ENCODE measurements around the gene GSG1L2.

GSG1L2 gene

DNA sequence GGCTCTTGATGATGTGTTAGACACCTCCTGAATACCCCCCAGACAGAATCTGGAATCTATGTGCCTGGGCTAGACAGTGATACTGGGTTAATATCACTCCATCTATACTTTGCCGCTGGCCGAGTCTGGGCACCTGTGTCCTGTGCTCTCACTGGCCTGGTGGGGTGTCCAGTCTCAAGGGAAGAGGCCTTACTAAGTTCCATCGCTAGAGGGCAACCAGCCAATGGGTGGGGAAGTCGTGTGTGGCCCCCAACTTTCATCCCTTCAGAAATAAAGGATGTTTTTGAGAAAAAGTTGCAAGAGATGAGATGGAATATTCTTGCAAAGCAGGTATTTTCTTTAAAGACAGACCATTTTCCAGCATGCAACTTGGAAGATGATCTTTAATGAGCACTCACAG, 2.2 kb upstream of the GSG1L2 start:
- no peaks in the 10 kb centered on the region for H3K4me1 ChIP-seq (ENCODE audit: control insufficient read depth, insufficient read depth, low read length)
- no peak overlapping the region for H3K4me2 ChIP-seq (ENCODE audit: low read length)
- no peak overlapping the region for H3K9ac ChIP-seq (ENCODE audit: low read depth, low read length)
- no peaks in the 10 kb centered on the region for H3K27me3 ChIP-seq (ENCODE audit: control insufficient read depth, insufficient read depth, low read length)
- H3K36me3 ChIP-seq (ENCODE audit: insufficient read depth, low read length): no peaks in the 10 kb centered on the region
- no peaks in the 10 kb centered on the region for H3K9me3 ChIP-seq (replicated peaks; ENCODE audit: low read length)
- no peak overlapping the region for H3K4me3 ChIP-seq (ENCODE audit: low read length)

DNA sequence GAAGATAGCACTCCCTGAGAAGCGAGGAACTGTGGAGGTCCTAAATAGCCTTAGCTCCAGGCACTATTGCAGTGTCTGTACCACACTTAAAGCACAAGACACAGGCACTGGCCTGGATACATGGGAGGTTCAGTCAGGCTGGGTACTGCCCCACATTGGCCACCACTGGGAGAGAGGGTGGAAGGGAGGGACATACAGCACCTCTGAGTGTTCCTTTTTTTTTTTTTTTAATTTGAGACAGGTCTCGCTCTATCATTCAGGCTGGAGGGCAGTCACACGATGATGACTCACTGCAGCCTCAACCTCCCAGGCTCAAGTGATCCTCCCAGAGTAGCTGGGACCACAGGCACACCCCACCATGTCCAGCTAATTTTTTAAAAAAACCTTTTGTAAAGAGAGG, 1.4 kb downstream of the GSG1L2 start:
- Histone ChIP-seq H3K9ac (ENCODE audit: low read depth, low read length) (no peak overlapping the region), H3K27me3 (ENCODE audit: control insufficient read depth, insufficient read depth, low read length) (no peaks in the 10 kb centered on the region), H3K4me1 (ENCODE audit: control insufficient read depth, insufficient read depth, low read length) (no peaks in the 10 kb centered on the region), H3K4me2 (ENCODE audit: low read length) (no peak overlapping the region), H3K4me3 (ENCODE audit: low read length) (no peak overlapping the region), H3K9me3 (replicated peaks; ENCODE audit: low read length) (no peaks in the 10 kb centered on the region), H3K36me3 (ENCODE audit: insufficient read depth, low read length) (no peaks in the 10 kb centered on the region)

DNA sequence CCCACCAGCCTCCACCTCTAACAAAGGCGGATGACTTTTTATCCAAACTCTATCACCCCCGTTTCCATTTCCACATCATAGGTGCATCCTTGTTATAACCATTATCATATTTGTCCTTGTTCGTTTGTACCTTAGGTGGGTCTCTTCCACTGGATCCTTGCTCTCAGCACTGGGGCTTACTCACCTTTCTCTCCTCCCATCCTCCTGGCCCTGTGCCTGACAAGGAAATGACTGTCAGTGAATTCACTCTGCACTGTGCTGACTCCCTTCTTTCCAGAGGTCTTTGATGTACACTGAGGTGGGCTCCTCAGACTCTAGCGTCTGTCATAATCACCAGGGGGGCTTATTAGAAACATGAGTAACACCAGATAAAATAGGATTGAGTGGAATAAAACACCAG, 3.1 kb downstream of the GSG1L2 start:
- H3K4me2 ChIP-seq (ENCODE audit: low read length): no peak overlapping the region
- no peak overlapping the region for H3K4me3 ChIP-seq (ENCODE audit: low read length)
- H3K9ac ChIP-seq (ENCODE audit: low read depth, low read length): no peak overlapping the region
- H3K36me3 ChIP-seq (ENCODE audit: insufficient read depth, low read length): no peaks in the 10 kb centered on the region
- H3K9me3 ChIP-seq (replicated peaks; ENCODE audit: low read length): no peaks in the 10 kb centered on the region
- no peaks in the 10 kb centered on the region for H3K27me3 ChIP-seq (ENCODE audit: control insufficient read depth, insufficient read depth, low read length)
- no peaks in the 10 kb centered on the region for H3K4me1 ChIP-seq (ENCODE audit: control insufficient read depth, insufficient read depth, low read length)

DNA sequence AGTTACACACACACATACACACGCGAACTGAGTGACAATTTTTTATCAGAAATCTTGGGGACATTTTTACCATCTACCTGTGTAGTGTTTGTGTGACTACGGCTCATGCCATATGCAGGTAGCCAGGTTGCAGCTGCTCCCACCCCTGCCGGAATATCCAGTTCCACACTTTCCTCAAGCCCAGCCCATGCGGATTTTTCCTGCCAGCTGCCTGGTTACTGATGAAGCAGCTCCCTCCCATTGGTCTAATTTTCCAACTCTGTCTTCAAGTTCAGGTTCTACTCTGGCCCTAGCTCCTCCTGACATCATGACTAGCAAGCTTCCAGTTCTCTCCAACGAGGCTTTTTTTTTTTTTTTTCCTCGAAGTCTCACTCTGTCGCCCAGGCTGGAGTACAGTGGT, 4.8 kb downstream of the GSG1L2 start:
- Histone ChIP-seq H3K4me2 (ENCODE audit: low read length) (no peak overlapping the region), H3K4me3 (ENCODE audit: low read length) (no peak overlapping the region), H3K9ac (ENCODE audit: low read depth, low read length) (no peak overlapping the region), H3K27me3 (ENCODE audit: control insufficient read depth, insufficient read depth, low read length) (no peaks in the 10 kb centered on the region), H3K4me1 (ENCODE audit: control insufficient read depth, insufficient read depth, low read length) (no peaks in the 10 kb centered on the region), H3K9me3 (replicated peaks; ENCODE audit: low read length) (no peaks in the 10 kb centered on the region), H3K36me3 (ENCODE audit: insufficient read depth, low read length) (no peaks in the 10 kb centered on the region)

DNA sequence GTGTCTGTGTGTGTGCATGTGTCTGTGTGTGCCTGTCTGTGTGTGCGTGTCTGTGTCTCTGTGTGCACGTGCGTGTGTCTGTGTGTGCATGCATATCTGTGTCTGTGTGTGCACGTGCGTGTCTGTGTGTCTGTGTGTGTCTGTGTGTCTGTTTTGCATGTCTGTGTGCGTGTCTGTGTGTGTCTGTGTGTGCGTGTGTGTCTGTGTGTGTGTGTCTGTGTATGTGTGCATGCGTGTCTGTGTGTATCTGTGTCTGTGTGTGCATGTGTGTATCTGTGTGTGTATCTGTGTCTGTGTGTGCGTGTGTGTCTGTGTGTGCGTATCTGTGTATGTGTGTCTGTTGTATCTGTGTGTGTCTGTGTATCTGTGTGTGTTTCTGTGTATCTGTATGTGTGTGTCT, 5.4 kb downstream of the GSG1L2 start:
- Histone ChIP-seq H3K4me2 (ENCODE audit: low read length) (no peak overlapping the region), H3K27me3 (ENCODE audit: control insufficient read depth, insufficient read depth, low read length) (no peaks in the 10 kb centered on the region)

DNA sequence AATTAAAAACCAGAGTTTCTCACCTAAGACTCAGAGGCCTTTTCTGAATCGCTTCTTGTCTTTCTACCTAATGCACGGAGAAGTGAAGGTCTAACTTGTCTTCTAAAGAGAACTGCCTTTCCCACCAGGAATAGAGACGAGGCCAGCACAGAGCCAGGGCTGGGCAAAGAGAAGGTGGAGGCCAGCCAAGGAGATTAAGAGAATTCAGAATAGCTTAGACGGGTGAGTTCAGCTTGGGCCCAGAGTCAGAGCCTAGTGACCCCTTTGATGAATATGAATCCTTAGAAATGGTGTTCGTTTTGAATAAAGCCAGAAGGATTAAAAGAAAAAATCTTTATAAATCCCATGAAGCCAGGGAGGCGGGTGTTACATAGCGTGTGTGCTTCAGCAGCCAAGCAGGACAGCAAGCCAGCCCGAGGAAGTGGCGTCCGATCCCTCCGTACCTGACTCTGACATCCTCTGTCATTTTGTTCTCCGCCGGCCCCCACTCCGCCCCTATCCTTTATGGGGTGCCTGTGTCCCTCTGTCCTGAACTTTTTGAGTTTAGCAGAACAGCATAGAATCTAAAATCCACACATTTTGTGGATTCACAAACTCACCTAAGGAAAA, 7.4 kb downstream of the GSG1L2 start:
- no peaks in the 10 kb centered on the region for H3K36me3 ChIP-seq (ENCODE audit: insufficient read depth, low read length)
- no peaks in the 10 kb centered on the region for H3K9me3 ChIP-seq (replicated peaks; ENCODE audit: low read length)
- no peak overlapping the region for H3K9ac ChIP-seq (ENCODE audit: low read depth, low read length)
- no peaks in the 10 kb centered on the region for H3K4me1 ChIP-seq (ENCODE audit: control insufficient read depth, insufficient read depth, low read length)
- H3K4me3 ChIP-seq (ENCODE audit: low read length): no peak overlapping the region
- H3K27me3 ChIP-seq (ENCODE audit: control insufficient read depth, insufficient read depth, low read length): no peaks in the 10 kb centered on the region
- H3K4me2 ChIP-seq (ENCODE audit: low read length): no peak overlapping the region

More for the DNA sequence above, 5.4 kb downstream of the GSG1L2 start:
- Histone ChIP-seq H3K9me3 (replicated peaks; ENCODE audit: low read length) (no peaks in the 10 kb centered on the region), H3K36me3 (ENCODE audit: insufficient read depth, low read length) (no peaks in the 10 kb centered on the region), H3K4me1 (ENCODE audit: control insufficient read depth, insufficient read depth, low read length) (no peaks in the 10 kb centered on the region), H3K4me3 (ENCODE audit: low read length) (no peak overlapping the region), H3K9ac (ENCODE audit: low read depth, low read length) (no peak overlapping the region)

DNA sequence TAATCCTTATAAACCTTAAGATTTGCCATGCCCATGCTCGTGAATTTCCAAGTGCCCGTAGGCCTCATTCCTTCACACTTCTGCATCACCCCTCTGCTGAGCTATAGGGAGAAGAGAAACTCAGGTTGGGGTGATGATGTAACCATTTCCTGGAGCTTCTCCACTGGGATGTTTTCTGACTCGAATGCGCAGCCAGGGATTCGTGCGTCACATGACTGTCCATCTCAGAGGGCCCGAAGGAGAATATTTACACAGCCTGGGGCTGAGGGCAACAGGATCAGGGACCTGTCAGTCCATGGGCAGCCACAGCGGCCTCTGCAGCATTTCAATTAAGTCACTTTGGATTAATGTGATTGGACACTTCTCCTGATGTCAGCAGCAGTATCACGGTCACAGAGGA, 8.7 kb downstream of the GSG1L2 start:
- H3K27me3 ChIP-seq (ENCODE audit: control insufficient read depth, insufficient read depth, low read length): no peaks in the 10 kb centered on the region
- no peak overlapping the region for H3K4me3 ChIP-seq (ENCODE audit: low read length)
- H3K9me3 ChIP-seq (replicated peaks; ENCODE audit: low read length): no peaks in the 10 kb centered on the region
- H3K36me3 ChIP-seq (ENCODE audit: insufficient read depth, low read length): no peaks in the 10 kb centered on the region
- H3K4me2 ChIP-seq (ENCODE audit: low read length): no peak overlapping the region
- no peaks in the 10 kb centered on the region for H3K4me1 ChIP-seq (ENCODE audit: control insufficient read depth, insufficient read depth, low read length)
- no peak overlapping the region for H3K9ac ChIP-seq (ENCODE audit: low read depth, low read length)

DNA sequence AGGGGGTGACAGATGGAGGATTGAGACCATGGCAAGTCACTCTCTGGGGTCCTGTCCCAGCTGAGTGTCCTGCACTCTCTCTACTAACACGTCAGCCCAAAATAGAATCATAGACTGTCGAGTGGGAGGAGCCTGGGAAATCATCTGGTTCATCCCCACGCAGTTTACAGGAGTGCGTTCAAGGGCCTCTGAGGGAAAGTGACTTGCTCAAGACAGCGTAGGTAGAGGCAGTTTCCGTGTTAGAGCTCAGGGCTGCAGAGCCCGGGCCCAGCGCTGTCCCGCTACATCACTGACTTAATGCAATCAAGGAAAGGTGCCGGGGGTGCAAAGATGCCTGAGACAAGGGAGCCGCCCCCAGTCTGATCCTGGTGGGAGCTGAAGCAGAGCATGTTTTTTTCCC, 10.3 kb downstream of the GSG1L2 start:
- H3K27me3 ChIP-seq (ENCODE audit: control insufficient read depth, insufficient read depth, low read length): no peaks in the 10 kb centered on the region
- no peaks in the 10 kb centered on the region for H3K9me3 ChIP-seq (replicated peaks; ENCODE audit: low read length)
- H3K4me1 ChIP-seq (ENCODE audit: control insufficient read depth, insufficient read depth, low read length): no peaks in the 10 kb centered on the region
- no peak overlapping the region for H3K4me3 ChIP-seq (ENCODE audit: low read length)
- no peak overlapping the region for H3K9ac ChIP-seq (ENCODE audit: low read depth, low read length)
- H3K4me2 ChIP-seq (ENCODE audit: low read length): no peak overlapping the region
- no peaks in the 10 kb centered on the region for H3K36me3 ChIP-seq (ENCODE audit: insufficient read depth, low read length)

DNA sequence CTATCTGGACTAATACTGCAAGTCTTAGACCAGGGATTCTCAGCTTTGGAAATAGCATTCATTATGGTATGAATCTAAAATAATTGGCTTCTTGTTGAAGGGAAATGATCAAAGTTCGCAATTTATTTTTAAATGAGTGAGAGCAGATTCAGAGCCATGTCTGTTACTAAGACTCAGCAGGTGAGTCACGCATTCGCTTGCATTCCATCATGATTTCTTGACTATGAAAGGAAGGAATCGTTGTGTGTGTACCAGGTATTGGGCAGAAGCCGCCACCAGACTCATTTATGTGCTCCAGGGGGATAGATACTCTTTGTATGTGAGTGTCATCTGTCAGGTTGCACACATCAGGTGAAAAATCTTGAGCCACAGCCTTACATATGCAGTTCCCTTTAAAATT, 10.8 kb downstream of the GSG1L2 start:
- no peaks in the 10 kb centered on the region for H3K36me3 ChIP-seq (ENCODE audit: insufficient read depth, low read length)
- H3K27me3 ChIP-seq (ENCODE audit: control insufficient read depth, insufficient read depth, low read length): no peaks in the 10 kb centered on the region
- H3K4me2 ChIP-seq (ENCODE audit: low read length): no peak overlapping the region
- H3K4me3 ChIP-seq (ENCODE audit: low read length): no peak overlapping the region
- no peaks in the 10 kb centered on the region for H3K4me1 ChIP-seq (ENCODE audit: control insufficient read depth, insufficient read depth, low read length)
- H3K9ac ChIP-seq (ENCODE audit: low read depth, low read length): no peak overlapping the region
- no peaks in the 10 kb centered on the region for H3K9me3 ChIP-seq (replicated peaks; ENCODE audit: low read length)

DNA sequence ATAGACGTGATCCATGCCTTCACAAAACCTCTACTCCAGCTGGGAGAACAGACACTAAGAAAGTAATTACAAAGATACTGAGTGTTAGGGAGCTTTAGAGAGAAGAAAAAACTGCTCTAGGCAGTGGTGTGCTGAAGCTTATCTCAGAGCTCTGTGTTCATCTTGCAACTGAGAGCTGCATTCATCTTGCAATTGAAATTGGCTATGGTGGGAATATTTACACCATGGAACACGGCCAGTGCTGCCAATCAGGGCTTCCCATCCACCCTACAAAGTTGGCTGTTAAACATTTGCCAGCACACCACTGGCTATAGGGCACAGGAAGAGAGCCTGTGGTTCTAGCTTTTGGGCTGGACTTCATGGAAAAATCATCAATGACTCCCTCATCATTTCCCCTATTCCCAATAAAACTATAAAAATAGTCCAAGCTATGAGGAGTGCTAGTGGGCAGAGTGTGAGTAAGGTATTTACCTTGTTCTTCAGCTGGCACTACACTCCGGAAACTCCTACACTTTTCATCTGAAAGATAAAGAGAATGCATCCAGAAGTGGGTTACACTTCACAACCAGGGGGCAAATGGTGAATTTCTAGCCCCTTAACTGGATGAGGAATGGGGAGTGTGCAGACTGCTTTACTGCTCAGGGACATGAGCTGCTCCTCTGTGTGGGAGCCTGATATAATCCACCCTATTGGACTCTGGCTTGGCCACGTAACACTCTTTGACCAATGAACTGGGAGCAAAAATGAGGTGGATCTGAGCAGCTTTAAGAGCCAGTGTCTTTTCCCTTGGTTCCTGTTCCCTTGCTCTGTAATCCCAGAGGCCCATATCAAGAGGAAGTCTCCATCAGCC, 11.6 kb downstream of the GSG1L2 start:
- Histone ChIP-seq H3K9me3 (replicated peaks; ENCODE audit: low read length) (no peaks in the 10 kb centered on the region), H3K4me1 (ENCODE audit: control insufficient read depth, insufficient read depth, low read length) (no peaks in the 10 kb centered on the region), H3K4me3 (ENCODE audit: low read length) (no peak overlapping the region), H3K9ac (ENCODE audit: low read depth, low read length) (no peak overlapping the region), H3K36me3 (ENCODE audit: insufficient read depth, low read length) (no peaks in the 10 kb centered on the region), H3K4me2 (ENCODE audit: low read length) (no peak overlapping the region), H3K27me3 (ENCODE audit: control insufficient read depth, insufficient read depth, low read length) (no peaks in the 10 kb centered on the region)

DNA sequence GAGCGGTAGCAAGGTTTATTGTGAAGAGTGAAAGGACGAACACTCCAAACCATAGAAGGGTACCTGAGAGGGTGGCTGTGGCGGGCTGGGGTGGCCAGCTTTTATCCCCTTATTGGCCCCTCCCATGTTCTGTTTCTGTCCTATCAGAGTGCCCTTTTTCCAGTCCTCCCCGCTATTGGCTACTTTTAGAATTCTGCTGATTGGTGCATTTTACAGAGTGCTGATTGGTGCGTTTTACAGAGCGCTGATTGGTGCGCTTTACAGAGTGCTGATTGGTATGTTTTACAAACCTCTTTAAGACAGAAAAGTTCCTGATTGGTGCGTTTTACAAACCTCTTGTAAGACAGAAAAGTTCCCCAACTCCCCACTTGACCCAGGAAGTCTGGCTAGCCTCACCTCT, 12.5 kb downstream of the GSG1L2 start:
- Histone ChIP-seq H3K9ac (ENCODE audit: low read depth, low read length) (no peak overlapping the region), H3K9me3 (replicated peaks; ENCODE audit: low read length) (no peaks in the 10 kb centered on the region), H3K36me3 (ENCODE audit: insufficient read depth, low read length) (no peaks in the 10 kb centered on the region), H3K4me3 (ENCODE audit: low read length) (no peak overlapping the region), H3K27me3 (ENCODE audit: control insufficient read depth, insufficient read depth, low read length) (no peaks in the 10 kb centered on the region), H3K4me1 (ENCODE audit: control insufficient read depth, insufficient read depth, low read length) (no peaks in the 10 kb centered on the region), H3K4me2 (ENCODE audit: low read length) (no peak overlapping the region)

DNA sequence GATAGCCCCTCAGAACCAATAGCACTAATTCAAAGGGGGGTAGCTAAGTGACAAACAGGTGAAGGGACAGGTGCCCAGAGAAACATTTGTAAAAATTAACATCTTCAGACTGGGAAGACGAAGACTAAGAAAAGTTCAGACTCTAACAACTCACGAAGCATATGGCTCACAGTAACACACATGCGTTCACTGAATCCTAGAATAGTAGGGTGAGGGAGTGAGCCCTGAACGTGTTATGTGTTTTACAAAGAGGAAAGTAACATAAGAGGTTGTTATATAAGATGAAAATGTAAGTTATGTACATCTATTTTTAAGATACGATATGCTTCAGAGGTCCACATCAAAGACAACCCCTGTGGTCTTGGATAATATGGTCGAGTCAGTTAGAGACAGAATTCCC, 15.2 kb downstream of the GSG1L2 start:
- Histone ChIP-seq H3K27me3 (ENCODE audit: control insufficient read depth, insufficient read depth, low read length) (no peaks in the 10 kb centered on the region), H3K9ac (ENCODE audit: low read depth, low read length) (no peak overlapping the region), H3K4me1 (ENCODE audit: control insufficient read depth, insufficient read depth, low read length) (no peaks in the 10 kb centered on the region), H3K4me3 (ENCODE audit: low read length) (no peak overlapping the region), H3K9me3 (replicated peaks; ENCODE audit: low read length) (no peaks in the 10 kb centered on the region), H3K36me3 (ENCODE audit: insufficient read depth, low read length) (no peaks in the 10 kb centered on the region), H3K4me2 (ENCODE audit: low read length) (no peak overlapping the region)

Measured in skeletal muscle satellite cell (primary cell).